ENCODE results near the gene CDH22.

The CDH22 gene

GRCh38 chr20:46306743-46307138 lies 1.6 kb downstream of the CDH22 start:
- in situ Hi-C loops (cut with MboI; ENCODE audit: low pct_unique_long_range_greater_than_20kb, low sequenced_read_pairs, unreplicated experiment) = no loop called here
- TF ChIP-seq CTCF (IDR thresholded peaks at IDR 0.05; ENCODE audit: extremely low read depth, insufficient read depth, missing control alignments) = peak; percentile 1
- DNase-seq (ENCODE audit: low spot score) = no peak

- DNase-seq (ENCODE audit: low spot score) = no peak
- no peak for TF ChIP-seq CTCF (IDR thresholded peaks at IDR 0.05; ENCODE audit: extremely low read depth, insufficient read depth, missing control alignments)
- in situ Hi-C loops (cut with MboI; ENCODE audit: low pct_unique_long_range_greater_than_20kb, low sequenced_read_pairs, unreplicated experiment) = no loop called here
Measured at GRCh38 chr20:46305973-46306360, 2.3 kb downstream of the CDH22 start.

- TF ChIP-seq CTCF (IDR thresholded peaks at IDR 0.05; ENCODE audit: extremely low read depth, insufficient read depth, missing control alignments) = no peak
- in situ Hi-C loops (cut with MboI; ENCODE audit: low pct_unique_long_range_greater_than_20kb, low sequenced_read_pairs, unreplicated experiment) = no loop called here
Measured at GRCh38 chr20:46305331-46305972, 2.8 kb downstream of the CDH22 start.

GRCh38 chr20:46304852-46305251 lies 3.4 kb downstream of the CDH22 start:
- TF ChIP-seq CTCF (IDR thresholded peaks at IDR 0.05; ENCODE audit: extremely low read depth, insufficient read depth, missing control alignments) = no peak
- in situ Hi-C loops (cut with MboI; ENCODE audit: low pct_unique_long_range_greater_than_20kb, low sequenced_read_pairs, unreplicated experiment) = no loop called here
- no peak for DNase-seq (ENCODE audit: low spot score)

More at GRCh38 chr20:46305331-46305972, 2.8 kb downstream of the CDH22 start:
- DNase-seq (ENCODE audit: low spot score) = no peak

GRCh38 chr20:46304361-46304760 lies 3.9 kb downstream of the CDH22 start:
- no peak for DNase-seq (ENCODE audit: low spot score)
- in situ Hi-C loops (cut with MboI; ENCODE audit: low pct_unique_long_range_greater_than_20kb, low sequenced_read_pairs, unreplicated experiment) = no loop called here
- TF ChIP-seq CTCF (IDR thresholded peaks at IDR 0.05; ENCODE audit: extremely low read depth, insufficient read depth, missing control alignments) = no peak

GRCh38 chr20:46303176-46303956 lies 4.9 kb downstream of the CDH22 start:
- no peak for DNase-seq (ENCODE audit: low spot score)

More at GRCh38 chr20:46303176-46303956, 4.9 kb downstream of the CDH22 start:
- in situ Hi-C loops (cut with MboI; ENCODE audit: low pct_unique_long_range_greater_than_20kb, low sequenced_read_pairs, unreplicated experiment) = no loop called here
- TF ChIP-seq CTCF (IDR thresholded peaks at IDR 0.05; ENCODE audit: extremely low read depth, insufficient read depth, missing control alignments) = no peak

Measured in GM13977 (cell line).